Activated CD4-positive, alpha-beta T cell treated with anti-CD3 and anti-CD28 coated beads, Interleukin-2, amount 10 ng/mL, durations not matched to agents 7 days and 5 days (primary cell): Measurements from ENCODE around the gene CAPN1. TPM values are rescaled to one million over a fixed set of nuclear protein-coding genes. Genes with fewer than 3 reads are reported as not detected.
A peak's percentile ranks its signal among the peaks of the same experiment; 100 is the strongest.

ENCODE experiments used
- CTCF ChIA-PET: fragments of 350-600 bp; sonication (Branson Sonifier 250); formaldehyde crosslinking; loops from one replicate; lab custom pipeline; 2021; ENCODE audit warnings: antibody characterized with exemption; lab: Charles Lee
- POLR2A ChIA-PET: fragments of 350-600 bp; sonication (Branson Sonifier 250); formaldehyde crosslinking; loops from one replicate; lab custom pipeline; 2021; ENCODE audit warnings: antibody characterized with exemption; lab: Charles Lee
- DNase-seq: peaks from one replicate; pipeline ENCODE4 v3.0.0-alpha.2; 2020
- H3K27ac Mint-ChIP-seq: one replicate; pipeline ENCODE4 v1.8.0; 2021; ENCODE audit warnings: mild to moderate bottlenecking, moderate library complexity, mixed read lengths
- H3K27me3 Mint-ChIP-seq: one replicate; pipeline ENCODE4 v1.8.0; 2021; ENCODE audit warnings: mixed read lengths
- H3K36me3 Mint-ChIP-seq: one replicate; pipeline ENCODE4 v1.8.0; 2021; ENCODE audit warnings: low read depth, mixed read lengths
- H3K4me1 Mint-ChIP-seq: one replicate; pipeline ENCODE4 v1.8.0; 2021; ENCODE audit warnings: mixed read lengths
- H3K4me3 Mint-ChIP-seq: one replicate; pipeline ENCODE4 v1.8.0; 2021; ENCODE audit warnings: mild to moderate bottlenecking, moderate library complexity, mixed read lengths
- H3K9me3 Mint-ChIP-seq: one replicate; pipeline ENCODE4 v1.8.0; 2021; ENCODE audit warnings: mixed read lengths
- total RNA-seq, 2 experiments: library from RNA; stranded (reverse); gene quantifications; one replicate each; pipeline ENCODE4 v1.2.3, GENCODE V29; 2021

Gene CAPN1
- total RNA-seq, 2 experiments from 2014 or later, result 192 to 207 TPM

DNA sequence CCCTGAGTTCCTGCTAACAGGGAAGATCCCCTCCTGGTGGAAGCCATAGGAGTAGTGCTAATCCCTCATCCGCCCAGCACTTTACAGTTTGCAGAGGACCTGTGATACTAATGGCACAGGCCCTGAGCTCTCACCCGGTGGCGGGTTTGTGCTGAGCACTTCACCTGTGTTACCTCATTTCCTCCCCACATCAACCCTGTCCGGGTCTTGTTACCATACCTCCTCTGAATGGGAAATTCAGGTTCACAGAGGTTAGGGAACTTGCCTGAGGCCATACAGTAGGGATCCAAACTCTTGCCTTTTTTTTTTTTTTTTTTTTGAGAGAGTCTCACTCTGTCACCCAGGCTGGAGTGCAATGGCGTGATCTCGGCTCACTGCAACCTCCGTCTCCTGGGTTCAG, 25.2 kb downstream of the CAPN1 start:
- Mint-ChIP-seq H3K9me3 (no peaks in the 10 kb centered on the region), H3K27ac (no peak overlapping the region), H3K4me1 (peaks cover 8% of the 10 kb centered on the region), H3K4me3 (no peak overlapping the region), H3K36me3 (peaks cover 29% of the 10 kb centered on the region), H3K27me3 (no peaks in the 10 kb centered on the region)
- DNase-seq, result no peak
- ChIA-PET CTCF (no interaction called here), POLR2A (no interaction called here)

GRCh38 chr11:65207918-65208784, 26.4 kb downstream of the CAPN1 start:
- no peak overlapping the region for H3K27ac Mint-ChIP-seq
- no peaks in the 10 kb centered on the region for H3K27me3 Mint-ChIP-seq
- no peak for DNase-seq
- H3K4me1 Mint-ChIP-seq, result peaks cover 8% of the 10 kb centered on the region
- ChIA-PET POLR2A (no interaction called here), CTCF (interaction anchor here (1.4 kb wide), 1 partner anchor 54 kb away, joined by 3 read pairs; the partner anchor contains the start of gene POLA2)
- no peaks in the 10 kb centered on the region for H3K9me3 Mint-ChIP-seq
- peaks cover 29% of the 10 kb centered on the region for H3K36me3 Mint-ChIP-seq
- no peak overlapping the region for H3K4me3 Mint-ChIP-seq

DNA sequence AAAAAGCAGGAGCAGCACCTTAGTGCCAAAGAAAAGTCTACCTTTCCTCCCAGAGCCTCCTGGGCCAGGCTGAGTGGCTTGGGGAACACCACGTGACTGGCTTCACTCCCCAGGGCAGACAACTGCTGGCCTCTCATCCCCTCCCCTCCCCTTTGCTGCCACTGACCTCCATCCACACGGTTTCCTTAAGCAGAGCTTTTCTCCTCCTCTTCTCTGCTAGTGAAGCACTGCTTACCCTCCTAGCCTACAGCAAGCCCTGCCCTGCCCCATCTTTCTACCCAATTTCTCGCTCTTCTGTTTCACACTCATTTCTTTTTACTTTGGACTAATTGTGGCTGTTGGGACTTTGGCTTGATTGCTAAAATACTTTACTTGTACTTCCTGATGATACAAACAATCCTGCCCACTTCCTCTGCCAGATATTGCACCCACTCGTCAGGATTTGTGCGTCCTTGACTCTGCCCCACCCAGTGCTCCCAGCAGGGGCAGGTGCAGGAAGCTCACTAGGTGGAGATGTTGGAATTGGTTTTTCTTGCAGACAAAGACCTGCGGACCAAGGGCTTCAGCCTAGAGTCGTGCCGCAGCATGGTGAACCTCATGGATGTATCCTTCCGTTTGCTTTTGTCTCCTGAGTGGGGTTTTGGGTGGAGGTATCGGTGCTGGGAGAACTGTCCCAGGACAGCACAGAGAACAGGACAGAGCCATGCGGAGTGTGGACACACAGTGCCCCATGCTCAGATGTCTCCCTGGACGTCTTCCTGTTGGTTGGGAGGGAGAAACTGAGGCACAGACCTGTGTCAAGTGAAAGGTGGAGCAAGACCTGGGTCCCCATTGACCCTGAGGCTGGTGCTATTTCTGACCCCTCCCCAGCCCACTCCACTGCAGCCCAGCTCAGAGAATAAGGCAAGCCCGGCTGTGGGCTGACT, 27.3 kb downstream of the CAPN1 start:
- POLR2A ChIA-PET, result interaction anchor here (0.6 kb wide), 1 partner anchor 28 kb away, joined by 3 read pairs; no protein-coding TSS in a partner anchor
- CTCF ChIA-PET, result interaction anchor here (1.4 kb wide), 1 partner anchor 53 kb away, joined by 3 read pairs; the partner anchor contains the start of gene POLA2
- Mint-ChIP-seq H3K36me3 (peaks cover 29% of the 10 kb centered on the region), H3K27ac (peak overlapping the region; percentile 71), H3K27me3 (no peaks in the 10 kb centered on the region), H3K4me3 (no peak overlapping the region), H3K4me1 (peaks cover 13% of the 10 kb centered on the region), H3K9me3 (no peaks in the 10 kb centered on the region)
- DNase-seq, result no peak

GRCh38 chr11:65209711-65210360, 28.1 kb downstream of the CAPN1 start:
- no peak overlapping the region for H3K4me3 Mint-ChIP-seq
- CTCF ChIA-PET, result interaction anchor here (0.6 to 2.8 kb wide), 3 partner anchors 11 to 244 kb away, joined by 3 to 8 read pairs (median 3); partner anchors contain the start of gene POLA2
- H3K27ac Mint-ChIP-seq, result no peak overlapping the region
- peaks cover 19% of the 10 kb centered on the region for H3K4me1 Mint-ChIP-seq
- POLR2A ChIA-PET, result interaction anchor here (0.6 kb wide), 1 partner anchor 29 kb away, joined by 3 read pairs; no protein-coding TSS in a partner anchor
- H3K36me3 Mint-ChIP-seq, result peaks cover 26% of the 10 kb centered on the region
- H3K27me3 Mint-ChIP-seq, result no peaks in the 10 kb centered on the region
- no peaks in the 10 kb centered on the region for H3K9me3 Mint-ChIP-seq
- no peak for DNase-seq

- CTCF ChIA-PET, result interaction anchor here (0.6 to 2.8 kb wide), 3 partner anchors 10 to 244 kb away, joined by 3 to 8 read pairs (median 5); no protein-coding TSS in a partner anchor
- H3K36me3 Mint-ChIP-seq, result peaks cover 24% of the 10 kb centered on the region
- POLR2A ChIA-PET, result no interaction called here
- DNase-seq, result no peak
- no peak overlapping the region for H3K4me3 Mint-ChIP-seq
- no peaks in the 10 kb centered on the region for H3K27me3 Mint-ChIP-seq
- H3K27ac Mint-ChIP-seq, result no peak overlapping the region
- no peaks in the 10 kb centered on the region for H3K9me3 Mint-ChIP-seq
- peaks cover 19% of the 10 kb centered on the region for H3K4me1 Mint-ChIP-seq
Observed at GRCh38 chr11:65210361-65210731, 28.6 kb downstream of the CAPN1 start.

GRCh38 chr11:65210748-65211147, 29.0 kb downstream of the CAPN1 start:
- H3K4me1 Mint-ChIP-seq, result peaks cover 19% of the 10 kb centered on the region
- CTCF ChIA-PET, result interaction anchor here (0.6 to 2.8 kb wide), 4 partner anchors 10 to 245 kb away, joined by 3 to 8 read pairs (median 4); no protein-coding TSS in a partner anchor
- H3K27me3 Mint-ChIP-seq, result no peaks in the 10 kb centered on the region
- DNase-seq, result no peak
- H3K36me3 Mint-ChIP-seq, result peaks cover 20% of the 10 kb centered on the region
- H3K27ac Mint-ChIP-seq, result no peak overlapping the region
- POLR2A ChIA-PET, result no interaction called here
- H3K9me3 Mint-ChIP-seq, result no peaks in the 10 kb centered on the region
- H3K4me3 Mint-ChIP-seq, result no peak overlapping the region

DNA sequence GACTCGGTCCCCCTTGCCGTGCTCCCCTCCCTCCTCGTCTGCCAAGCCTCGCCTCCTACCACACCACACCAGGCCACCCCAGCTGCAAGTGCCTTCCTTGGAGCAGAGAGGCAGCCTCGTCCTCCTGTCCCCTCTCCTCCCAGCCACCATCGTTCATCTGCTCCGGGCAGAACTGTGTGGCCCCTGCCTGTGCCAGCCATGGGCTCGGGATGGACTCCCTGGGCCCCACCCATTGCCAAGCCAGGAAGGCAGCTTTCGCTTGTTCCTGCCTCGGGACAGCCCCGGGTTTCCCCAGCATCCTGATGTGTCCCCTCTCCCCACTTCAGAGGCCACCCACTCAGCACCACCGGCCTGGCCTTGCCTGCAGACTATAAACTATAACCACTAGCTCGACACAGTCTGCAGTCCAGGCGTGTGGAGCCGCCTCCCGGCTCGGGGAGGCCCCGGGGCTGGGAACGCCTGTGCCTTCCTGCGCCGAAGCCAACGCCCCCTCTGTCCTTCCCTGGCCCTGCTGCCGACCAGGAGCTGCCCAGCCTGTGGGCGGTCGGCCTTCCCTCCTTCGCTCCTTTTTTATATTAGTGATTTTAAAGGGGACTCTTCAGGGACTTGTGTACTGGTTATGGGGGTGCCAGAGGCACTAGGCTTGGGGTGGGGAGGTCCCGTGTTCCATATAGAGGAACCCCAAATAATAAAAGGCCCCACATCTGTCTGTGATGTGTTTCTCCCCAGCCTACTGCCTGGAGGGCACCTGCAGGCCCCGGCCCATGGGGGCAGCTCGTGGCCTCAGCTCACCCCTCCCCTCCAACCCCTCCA, 29.8 kb downstream of the CAPN1 start:
- CTCF ChIA-PET, result interaction anchor here (1.3 to 2.8 kb wide), 5 partner anchors 9 to 118 kb away, joined by 3 to 8 read pairs (median 4); no protein-coding TSS in a partner anchor
- H3K4me3 Mint-ChIP-seq, result no peak overlapping the region
- DNase-seq, result no peak

DNA sequence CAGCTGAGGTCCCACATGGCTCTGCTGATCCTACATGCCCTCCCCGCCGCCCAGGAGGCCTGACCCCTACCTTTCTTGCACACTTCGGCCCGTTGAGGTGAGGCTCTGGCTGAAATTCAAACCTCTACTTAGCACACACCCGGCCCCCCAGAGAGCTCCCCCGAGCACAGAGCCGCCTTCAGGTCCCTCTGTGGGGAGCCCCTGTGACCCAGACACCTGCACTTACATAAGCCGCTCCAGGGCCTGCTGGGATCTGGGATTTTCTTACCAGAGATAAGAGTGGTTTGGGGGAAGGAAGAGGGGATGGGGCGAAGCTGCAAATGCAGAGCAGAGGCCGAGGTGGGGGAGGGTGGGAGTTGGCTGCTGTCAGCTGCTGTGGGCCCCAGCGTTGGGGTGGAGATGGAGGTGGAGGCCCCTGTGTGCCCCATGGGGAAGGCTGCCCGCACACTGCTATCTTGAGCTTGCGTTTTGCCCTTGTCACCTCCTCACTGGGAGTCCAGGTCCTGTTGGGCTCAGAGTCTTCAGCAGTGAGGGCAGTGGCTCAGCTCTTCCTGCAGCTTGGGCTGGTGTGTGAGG, 30.6 kb downstream of the CAPN1 start:
- POLR2A ChIA-PET, result no interaction called here
- no peak overlapping the region for H3K27ac Mint-ChIP-seq

More for the DNA sequence above, 29.8 kb downstream of the CAPN1 start:
- POLR2A ChIA-PET, result no interaction called here
- no peak overlapping the region for H3K27ac Mint-ChIP-seq
- H3K27me3 Mint-ChIP-seq, result no peaks in the 10 kb centered on the region
- H3K4me1 Mint-ChIP-seq, result peaks cover 19% of the 10 kb centered on the region
- no peaks in the 10 kb centered on the region for H3K9me3 Mint-ChIP-seq
- H3K36me3 Mint-ChIP-seq, result peaks cover 17% of the 10 kb centered on the region

GRCh38 chr11:65213322-65214211, 31.8 kb downstream of the CAPN1 start:
- Mint-ChIP-seq H3K4me3 (no peak overlapping the region), H3K4me1 (peaks cover 19% of the 10 kb centered on the region), H3K27ac (peak overlapping the region; percentile 14), H3K27me3 (no peaks in the 10 kb centered on the region), H3K9me3 (no peaks in the 10 kb centered on the region), H3K36me3 (peaks cover 9% of the 10 kb centered on the region)
- ChIA-PET POLR2A (no interaction called here), CTCF (interaction anchor here (1.5 kb wide), 1 partner anchor 9 kb away, joined by 4 read pairs; no protein-coding TSS in a partner anchor)
- no peak for DNase-seq

More for the DNA sequence above, 30.6 kb downstream of the CAPN1 start:
- no peaks in the 10 kb centered on the region for H3K9me3 Mint-ChIP-seq
- CTCF ChIA-PET, result interaction anchor here (1.3 to 2.8 kb wide), 6 partner anchors 7 to 118 kb away, joined by 3 to 8 read pairs (median 4); no protein-coding TSS in a partner anchor
- no peak for DNase-seq
- no peaks in the 10 kb centered on the region for H3K27me3 Mint-ChIP-seq
- peaks cover 19% of the 10 kb centered on the region for H3K4me1 Mint-ChIP-seq
- peaks cover 12% of the 10 kb centered on the region for H3K36me3 Mint-ChIP-seq
- H3K4me3 Mint-ChIP-seq, result no peak overlapping the region

DNA sequence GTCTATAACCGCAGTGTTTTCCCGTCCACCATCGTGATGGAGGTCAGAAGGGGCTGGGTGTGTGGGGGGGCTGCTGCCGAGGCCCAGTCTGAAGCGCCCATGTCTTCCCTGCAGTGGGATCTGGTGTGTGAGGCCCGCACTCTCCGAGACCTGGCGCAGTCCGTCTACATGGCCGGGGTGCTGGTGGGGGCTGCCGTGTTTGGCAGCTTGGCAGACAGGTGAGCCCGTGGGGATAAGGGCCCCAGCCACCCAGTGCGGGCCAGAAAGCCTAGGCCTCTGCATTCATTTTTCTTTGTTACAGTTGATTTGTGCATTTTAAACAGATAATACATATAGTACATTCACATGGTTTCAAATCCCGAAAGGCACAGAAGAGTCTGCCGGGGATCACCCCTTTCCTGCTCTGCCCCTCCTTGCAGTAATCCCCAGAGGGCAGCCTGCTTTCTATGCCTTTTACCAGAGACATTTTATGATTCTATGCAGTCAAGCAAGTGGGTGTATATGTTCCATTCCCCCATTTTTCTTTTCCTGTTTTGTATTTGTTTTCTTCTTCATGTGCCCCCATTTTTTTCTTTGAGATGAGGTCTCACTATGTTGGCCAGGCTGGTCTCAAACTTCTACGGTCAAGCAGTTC, 32.6 kb downstream of the CAPN1 start:
- Mint-ChIP-seq H3K4me1 (peaks cover 14% of the 10 kb centered on the region), H3K27ac (peak overlapping the region; percentile 21), H3K9me3 (no peaks in the 10 kb centered on the region), H3K36me3 (peaks cover 4% of the 10 kb centered on the region), H3K27me3 (no peaks in the 10 kb centered on the region), H3K4me3 (no peak overlapping the region)
- DNase-seq, result no peak
- POLR2A ChIA-PET, result no interaction called here
- CTCF ChIA-PET, result no interaction called here
